Cardiac muscle cell (in vitro differentiated cells and primary cell): Measurements from ENCODE around the gene BMPER. TPM values are rescaled to one million over a fixed set of nuclear protein-coding genes. Genes with fewer than 3 reads are reported as not detected.

Source experiments
- DNase-seq, 2 donors: peaks; one replicate each; pipeline versions ENCODE4 v3.0.0 to v3.0.0-alpha.2; 2010 to 2017; ENCODE audit warnings: low read depth in 1 of 2, low spot score in 1 of 2
- H3K27ac ChIP-seq: fragments of 200-600 bp; sonication (generic); 2 replicates; pipeline ENCODE4 v1.5.1; 2016
- H3K27me3 ChIP-seq: fragments of 200-600 bp; sonication (generic); 2 replicates; pipeline ENCODE4 v1.6.0; 2016; ENCODE audit warnings: control low read depth
- H3K36me3 ChIP-seq: fragments of 200-600 bp; sonication (generic); 2 replicates; pipeline ENCODE4 v1.5.1; 2016; ENCODE audit warnings: control low read depth
- H3K4me1 ChIP-seq: fragments of 200-600 bp; sonication (generic); 2 replicates; pipeline ENCODE4 v1.8.1; 2017; ENCODE audit warnings: low read depth, mild to moderate bottlenecking, mixed run types
- H3K4me3 ChIP-seq: fragments of 200-600 bp; sonication (generic); 2 replicates; pipeline ENCODE4 v1.5.1; 2016; ENCODE audit warnings: mild to moderate bottlenecking
- H3K9me3 ChIP-seq: fragments of 200-600 bp; sonication (generic); 2 replicates; pipeline ENCODE4 v1.5.1; 2017; ENCODE audit warnings: low read depth, mild to moderate bottlenecking, control low read depth
- polyA plus RNA-seq: library from polyadenylated mRNA; unstranded; fragments of >200 nt; fragmentation: Nextera tagmentation; extraction: Ambion mirVana; gene quantifications from 2 replicates; pipeline ENCODE4 v1.2.1, GENCODE V29; 2016
- total RNA-seq: library from RNA; depleted of rRNA; stranded (reverse); fragments of >200 nt; gene quantifications from 2 replicates; pipeline ENCODE4 v1.2.3, GENCODE V29; 2016
- TF ChIP-seq, protein P1 (sequence below): IDR thresholded peaks from 2 replicates; pipeline ENCODE4 v1.5.1; 2012; ENCODE audit warnings: low read depth, mild to moderate bottlenecking, low read length

The BMPER gene
- total and polyA plus RNA-seq, 2 experiments from 2014 or later = 53.6 to 138 TPM

- TF ChIP-seq, protein P1, sequence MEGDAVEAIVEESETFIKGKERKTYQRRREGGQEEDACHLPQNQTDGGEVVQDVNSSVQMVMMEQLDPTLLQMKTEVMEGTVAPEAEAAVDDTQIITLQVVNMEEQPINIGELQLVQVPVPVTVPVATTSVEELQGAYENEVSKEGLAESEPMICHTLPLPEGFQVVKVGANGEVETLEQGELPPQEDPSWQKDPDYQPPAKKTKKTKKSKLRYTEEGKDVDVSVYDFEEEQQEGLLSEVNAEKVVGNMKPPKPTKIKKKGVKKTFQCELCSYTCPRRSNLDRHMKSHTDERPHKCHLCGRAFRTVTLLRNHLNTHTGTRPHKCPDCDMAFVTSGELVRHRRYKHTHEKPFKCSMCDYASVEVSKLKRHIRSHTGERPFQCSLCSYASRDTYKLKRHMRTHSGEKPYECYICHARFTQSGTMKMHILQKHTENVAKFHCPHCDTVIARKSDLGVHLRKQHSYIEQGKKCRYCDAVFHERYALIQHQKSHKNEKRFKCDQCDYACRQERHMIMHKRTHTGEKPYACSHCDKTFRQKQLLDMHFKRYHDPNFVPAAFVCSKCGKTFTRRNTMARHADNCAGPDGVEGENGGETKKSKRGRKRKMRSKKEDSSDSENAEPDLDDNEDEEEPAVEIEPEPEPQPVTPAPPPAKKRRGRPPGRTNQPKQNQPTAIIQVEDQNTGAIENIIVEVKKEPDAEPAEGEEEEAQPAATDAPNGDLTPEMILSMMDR = no peak
- DNase-seq = peak in 1 of 2 donors; percentile 51
- Histone ChIP-seq H3K9me3 (no peaks in the 10 kb centered on the region), H3K4me3 (no peak overlapping the region), H3K27ac (peak overlapping the region; percentile 55), H3K4me1 (peaks cover 3% of the 10 kb centered on the region), H3K36me3 (peaks cover 31% of the 10 kb centered on the region), H3K27me3 (no peaks in the 10 kb centered on the region)
Measured at GRCh38 chr7:34070511-34071323, 165.4 kb downstream of the BMPER start.

- peak in 1 of 2 donors; percentile 62 for DNase-seq
- TF ChIP-seq, protein P1 = no peak
- Histone ChIP-seq H3K4me1 (peaks cover 8% of the 10 kb centered on the region), H3K27me3 (no peaks in the 10 kb centered on the region), H3K4me3 (no peak overlapping the region), H3K9me3 (no peaks in the 10 kb centered on the region), H3K36me3 (peaks cover 35% of the 10 kb centered on the region), H3K27ac (peak overlapping the region; percentile 38)
Measured at GRCh38 chr7:34073676-34074075, 168.3 kb downstream of the BMPER start.

DNA sequence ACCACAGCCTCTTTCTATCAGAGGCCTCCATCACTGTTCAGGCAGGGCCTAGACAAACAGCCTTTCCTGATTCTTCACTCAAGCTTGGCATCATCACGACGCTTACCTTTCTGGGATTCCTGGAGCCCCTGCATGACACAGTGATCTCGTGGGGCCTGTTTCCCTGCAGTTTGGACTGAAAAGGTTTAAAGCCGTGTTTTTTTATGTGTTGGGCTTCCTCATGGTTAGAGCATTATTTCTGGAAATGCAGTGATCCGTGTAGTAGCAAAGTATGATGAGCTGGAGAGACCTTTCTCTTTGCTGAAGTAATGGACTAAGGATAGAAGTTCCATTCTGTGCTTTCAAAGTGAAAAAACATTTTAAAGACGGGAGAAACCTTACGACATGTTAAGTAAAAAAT lies 169.1 kb downstream of the BMPER start:
- DNase-seq = no peak
- Histone ChIP-seq H3K27me3 (no peaks in the 10 kb centered on the region), H3K27ac (peak overlapping the region; percentile 38), H3K4me3 (no peak overlapping the region), H3K36me3 (peaks cover 40% of the 10 kb centered on the region), H3K9me3 (no peaks in the 10 kb centered on the region), H3K4me1 (peaks cover 8% of the 10 kb centered on the region)
- TF ChIP-seq, protein P1 = no peak

DNA sequence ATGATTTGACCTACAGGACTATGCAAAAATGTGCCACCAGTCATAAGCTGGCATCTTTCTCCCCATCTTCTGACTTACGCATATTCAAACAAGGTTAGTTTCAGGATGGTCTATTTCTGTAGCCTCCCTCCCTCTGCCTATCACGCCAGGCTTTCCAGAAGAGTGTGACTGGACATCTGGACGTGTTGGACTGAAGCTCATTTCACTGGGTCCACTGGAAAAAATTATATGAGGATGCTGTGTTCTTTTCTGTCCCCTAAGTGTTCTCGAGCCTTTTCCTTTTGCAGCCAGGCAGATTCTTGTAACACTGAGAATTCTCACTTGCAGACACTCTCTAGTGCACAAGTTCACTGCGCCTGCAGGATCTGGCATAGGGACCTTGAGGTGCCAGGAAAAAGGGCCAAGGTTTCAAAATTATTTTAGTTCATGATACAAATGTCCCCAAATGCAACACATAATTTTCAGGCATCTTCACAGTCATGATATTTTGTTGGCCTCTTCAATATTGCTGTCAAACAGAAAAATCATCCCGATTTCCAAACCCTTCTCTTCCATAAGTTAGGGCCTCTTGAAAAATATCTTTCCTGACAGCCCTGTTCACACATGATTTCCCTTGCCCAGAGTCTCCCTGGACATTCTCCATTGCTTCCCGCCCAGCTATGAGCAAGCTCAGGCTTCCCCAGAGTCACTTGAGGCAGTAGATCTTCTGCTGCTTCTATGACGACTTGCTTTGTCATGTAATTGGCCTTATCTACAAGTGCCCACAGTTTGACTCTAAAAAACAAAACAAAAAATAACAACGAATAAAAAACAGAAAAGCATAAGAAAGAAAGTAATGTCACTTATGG lies 170.4 kb downstream of the BMPER start:
- H3K4me3 ChIP-seq = no peak overlapping the region

DNA sequence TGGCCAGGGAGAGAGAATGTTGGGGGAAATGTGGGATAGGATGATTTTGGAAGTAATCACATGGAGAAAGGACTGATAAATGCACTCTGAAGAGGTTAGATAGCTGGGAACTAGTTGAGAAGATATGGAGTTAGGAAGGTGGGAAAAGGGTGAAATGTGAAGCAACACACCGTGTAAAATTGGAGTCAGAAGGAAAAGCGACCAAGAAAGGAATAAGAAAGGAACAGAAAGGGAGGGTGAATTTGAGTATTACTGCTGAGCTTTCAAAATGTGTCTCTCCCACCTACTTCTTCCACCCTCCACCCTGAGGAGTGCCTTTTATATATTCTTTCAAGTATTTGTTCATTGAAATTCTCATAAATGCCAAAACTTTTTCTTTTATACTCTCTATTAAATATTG lies 171.8 kb downstream of the BMPER start:
- Histone ChIP-seq H3K4me1 (peaks cover 8% of the 10 kb centered on the region), H3K27me3 (no peaks in the 10 kb centered on the region), H3K4me3 (no peak overlapping the region), H3K27ac (peak overlapping the region; percentile 75), H3K9me3 (no peaks in the 10 kb centered on the region), H3K36me3 (peaks cover 60% of the 10 kb centered on the region)
- TF ChIP-seq, protein P1 = no peak
- DNase-seq = no peak

More for the DNA sequence above, 170.4 kb downstream of the BMPER start:
- H3K27me3 ChIP-seq = no peaks in the 10 kb centered on the region
- H3K27ac ChIP-seq = peak overlapping the region; percentile 75
- peaks cover 53% of the 10 kb centered on the region for H3K36me3 ChIP-seq
- no peak for DNase-seq
- H3K9me3 ChIP-seq = no peaks in the 10 kb centered on the region
- peaks cover 8% of the 10 kb centered on the region for H3K4me1 ChIP-seq
- TF ChIP-seq, protein P1 = no peak
